ENCODE data around the gene RPS24.
"Not testable (repeated sequence)": the region's sequence is repeated elsewhere in the genome, so short reads cannot be mapped to it uniquely, and the experiment has no call there.

RPS24 gene

GRCh38 chr10:78058562-78058961 lies 24.9 kb downstream of the RPS24 start:
- DNase-seq: no peak

- no peak for DNase-seq
Measured at GRCh38 chr10:78059906-78060702, 26.4 kb downstream of the RPS24 start.

GRCh38 chr10:78062296-78062695 lies 28.6 kb downstream of the RPS24 start:
- DNase-seq: no peak

- no peak for DNase-seq
Measured at GRCh38 chr10:78063236-78063635, 29.6 kb downstream of the RPS24 start.

- not testable (repeated sequence) for DNase-seq
Measured at GRCh38 chr10:78064919-78065318, 31.3 kb downstream of the RPS24 start.

- DNase-seq: no peak
Measured at GRCh38 chr10:78065611-78066010, 31.9 kb downstream of the RPS24 start.

- peak in 1 of 2 experiments; percentile 6 for DNase-seq
Measured at GRCh38 chr10:78066012-78066411, 32.3 kb downstream of the RPS24 start.

- DNase-seq: no peak
Measured at GRCh38 chr10:78066728-78067430, 33.2 kb downstream of the RPS24 start.

GRCh38 chr10:78069151-78069550 lies 35.5 kb downstream of the RPS24 start:
- no peak for DNase-seq

- DNase-seq: not testable (repeated sequence)
Measured at GRCh38 chr10:78070064-78070463, 36.4 kb downstream of the RPS24 start.

GRCh38 chr10:78070726-78071125 lies 37.1 kb downstream of the RPS24 start:
- no peak for DNase-seq

- no peak for DNase-seq
Measured at GRCh38 chr10:78071140-78071856, 37.6 kb downstream of the RPS24 start.

- no peak for DNase-seq
Measured at GRCh38 chr10:78071857-78072179, 38.2 kb downstream of the RPS24 start.

GRCh38 chr10:78072504-78072903 lies 38.8 kb downstream of the RPS24 start:
- no peak for DNase-seq

- not testable (repeated sequence) for DNase-seq
Measured at GRCh38 chr10:78075806-78076205, 42.1 kb downstream of the RPS24 start.

GRCh38 chr10:78078539-78079330 lies 45.1 kb downstream of the RPS24 start:
- no peak for DNase-seq

- DNase-seq: no peak
Measured at GRCh38 chr10:78079411-78079810, 45.7 kb downstream of the RPS24 start.

- DNase-seq: no peak
Measured at GRCh38 chr10:78081292-78081691, 47.6 kb downstream of the RPS24 start.

GRCh38 chr10:78082636-78083035 lies 49.0 kb downstream of the RPS24 start:
- DNase-seq: no peak
